ENCODE results near the gene UBASH3B.

Gene UBASH3B

DNA sequence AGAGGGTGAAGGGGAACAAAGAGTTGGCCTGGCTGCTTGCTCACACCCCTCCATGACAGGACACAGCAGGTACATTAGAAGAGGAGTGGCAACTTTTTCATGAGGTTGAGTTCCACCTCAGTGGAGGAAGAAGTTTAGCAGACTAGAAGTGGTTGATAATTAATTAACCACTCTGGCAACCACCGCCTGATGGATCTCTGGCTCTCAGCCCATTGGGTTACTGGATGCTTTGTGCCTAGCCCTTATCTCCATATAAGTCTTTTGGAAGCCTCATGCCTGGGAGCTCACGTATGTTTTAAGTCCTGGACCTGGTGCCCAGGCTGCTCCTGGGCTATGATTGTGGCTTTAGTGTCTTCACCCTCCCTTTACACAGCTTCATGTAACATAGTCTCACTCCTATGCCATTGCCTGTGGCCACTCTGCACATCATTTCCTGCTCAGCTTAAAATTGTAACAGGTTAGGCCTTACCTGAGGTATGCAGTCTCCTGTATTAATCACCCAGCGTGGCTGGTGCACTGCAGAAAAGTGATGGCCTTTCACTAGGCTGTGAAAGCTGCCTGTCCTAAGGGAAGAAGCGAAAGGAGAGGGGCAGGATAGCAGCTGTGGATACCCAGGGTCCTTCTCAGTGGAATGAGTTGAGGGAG, 110.1 kb downstream of the UBASH3B start:
- no peak overlapping the region for H3K27ac ChIP-seq
- no peaks in the 10 kb centered on the region for H3K9me3 ChIP-seq (ENCODE audit: control insufficient read depth, low read length)
- no peak overlapping the region for H3K4me3 ChIP-seq (ENCODE audit: low read depth, low read length)
- H3K9ac ChIP-seq = no peak overlapping the region
- no peak overlapping the region for H2AFZ ChIP-seq
- H3K4me2 ChIP-seq (ENCODE audit: low read length) = no peak overlapping the region
- no peaks in the 10 kb centered on the region for H3K36me3 ChIP-seq (ENCODE audit: control insufficient read depth, insufficient read depth, low read length)
- no peaks in the 10 kb centered on the region for H3K4me1 ChIP-seq
- H3K27me3 ChIP-seq (ENCODE audit: control insufficient read depth, insufficient read depth, low read length) = no peaks in the 10 kb centered on the region
- TF ChIP-seq, protein P1, sequence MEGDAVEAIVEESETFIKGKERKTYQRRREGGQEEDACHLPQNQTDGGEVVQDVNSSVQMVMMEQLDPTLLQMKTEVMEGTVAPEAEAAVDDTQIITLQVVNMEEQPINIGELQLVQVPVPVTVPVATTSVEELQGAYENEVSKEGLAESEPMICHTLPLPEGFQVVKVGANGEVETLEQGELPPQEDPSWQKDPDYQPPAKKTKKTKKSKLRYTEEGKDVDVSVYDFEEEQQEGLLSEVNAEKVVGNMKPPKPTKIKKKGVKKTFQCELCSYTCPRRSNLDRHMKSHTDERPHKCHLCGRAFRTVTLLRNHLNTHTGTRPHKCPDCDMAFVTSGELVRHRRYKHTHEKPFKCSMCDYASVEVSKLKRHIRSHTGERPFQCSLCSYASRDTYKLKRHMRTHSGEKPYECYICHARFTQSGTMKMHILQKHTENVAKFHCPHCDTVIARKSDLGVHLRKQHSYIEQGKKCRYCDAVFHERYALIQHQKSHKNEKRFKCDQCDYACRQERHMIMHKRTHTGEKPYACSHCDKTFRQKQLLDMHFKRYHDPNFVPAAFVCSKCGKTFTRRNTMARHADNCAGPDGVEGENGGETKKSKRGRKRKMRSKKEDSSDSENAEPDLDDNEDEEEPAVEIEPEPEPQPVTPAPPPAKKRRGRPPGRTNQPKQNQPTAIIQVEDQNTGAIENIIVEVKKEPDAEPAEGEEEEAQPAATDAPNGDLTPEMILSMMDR (IDR thresholded peaks at IDR 0.05) = no peak
- no peaks in the 10 kb centered on the region for H3K79me2 ChIP-seq

DNA sequence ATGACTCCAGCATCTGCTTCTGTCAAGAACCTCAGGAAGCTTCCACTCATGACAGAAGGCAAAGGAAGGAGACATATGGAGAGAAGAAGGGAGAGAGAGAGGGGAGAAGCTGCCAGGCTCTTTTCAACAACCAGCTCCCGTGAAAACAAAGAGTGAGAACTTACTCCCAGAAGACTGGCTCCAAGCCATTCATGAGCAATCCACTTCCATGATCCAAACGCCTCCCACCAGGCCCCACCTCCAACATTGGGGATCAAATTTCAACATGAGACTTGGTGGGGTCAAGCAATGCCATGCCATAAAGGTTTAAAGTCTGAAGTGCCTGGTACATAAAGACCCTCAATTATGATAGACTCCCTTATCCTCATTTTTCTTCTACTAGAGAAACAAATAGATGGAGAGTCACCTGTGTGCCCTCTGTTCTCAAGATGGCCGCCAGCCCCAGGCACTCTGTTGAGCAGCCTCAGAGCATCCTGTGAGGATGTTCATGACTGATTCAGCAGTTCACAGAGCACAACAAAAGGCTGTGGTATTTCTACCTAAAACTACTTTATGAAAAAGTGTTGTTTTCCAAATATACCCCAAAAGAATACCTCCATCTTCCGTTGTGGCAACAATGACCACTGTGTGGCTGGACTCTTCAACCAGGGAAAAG, 113.7 kb downstream of the UBASH3B start:
- no peak overlapping the region for H3K9ac ChIP-seq
- TF ChIP-seq, protein P1 (IDR thresholded peaks at IDR 0.05) = no peak

GRCh38 chr11:122772945-122773344, 117.4 kb downstream of the UBASH3B start:
- Histone ChIP-seq H3K27ac (no peak overlapping the region), H3K79me2 (no peaks in the 10 kb centered on the region), H3K9ac (no peak overlapping the region), H3K4me1 (no peaks in the 10 kb centered on the region), H3K36me3 (ENCODE audit: control insufficient read depth, insufficient read depth, low read length) (no peaks in the 10 kb centered on the region), H3K27me3 (ENCODE audit: control insufficient read depth, insufficient read depth, low read length) (no peaks in the 10 kb centered on the region), H2AFZ (no peak overlapping the region), H3K9me3 (ENCODE audit: control insufficient read depth, low read length) (no peaks in the 10 kb centered on the region), H3K4me2 (ENCODE audit: low read length) (no peak overlapping the region), H3K4me3 (ENCODE audit: low read depth, low read length) (no peak overlapping the region)
- TF ChIP-seq, protein P1 (IDR thresholded peaks at IDR 0.05) = no peak

More for the DNA sequence above, 113.7 kb downstream of the UBASH3B start:
- no peak overlapping the region for H3K27ac ChIP-seq
- no peaks in the 10 kb centered on the region for H3K27me3 ChIP-seq (ENCODE audit: control insufficient read depth, insufficient read depth, low read length)
- no peaks in the 10 kb centered on the region for H3K79me2 ChIP-seq
- H3K4me3 ChIP-seq (ENCODE audit: low read depth, low read length) = no peak overlapping the region
- no peak overlapping the region for H2AFZ ChIP-seq
- H3K9me3 ChIP-seq (ENCODE audit: control insufficient read depth, low read length) = no peaks in the 10 kb centered on the region
- H3K4me1 ChIP-seq = no peaks in the 10 kb centered on the region
- no peak overlapping the region for H3K4me2 ChIP-seq (ENCODE audit: low read length)
- no peaks in the 10 kb centered on the region for H3K36me3 ChIP-seq (ENCODE audit: control insufficient read depth, insufficient read depth, low read length)

- H3K36me3 ChIP-seq (ENCODE audit: control insufficient read depth, insufficient read depth, low read length) = no peaks in the 10 kb centered on the region
- H3K4me3 ChIP-seq (ENCODE audit: low read depth, low read length) = no peak overlapping the region
Measured at GRCh38 chr11:122773781-122774266, 118.3 kb downstream of the UBASH3B start.

More at GRCh38 chr11:122773781-122774266, 118.3 kb downstream of the UBASH3B start:
- no peaks in the 10 kb centered on the region for H3K79me2 ChIP-seq
- H2AFZ ChIP-seq = no peak overlapping the region
- H3K9ac ChIP-seq = no peak overlapping the region
- H3K27me3 ChIP-seq (ENCODE audit: control insufficient read depth, insufficient read depth, low read length) = no peaks in the 10 kb centered on the region
- H3K4me2 ChIP-seq (ENCODE audit: low read length) = no peak overlapping the region
- TF ChIP-seq, protein P1 (IDR thresholded peaks at IDR 0.05) = no peak
- H3K4me1 ChIP-seq = no peaks in the 10 kb centered on the region
- no peaks in the 10 kb centered on the region for H3K9me3 ChIP-seq (ENCODE audit: control insufficient read depth, low read length)
- H3K27ac ChIP-seq = no peak overlapping the region

All from parathyroid adenoma (tissue), 2 donors.